Measurements from ENCODE around the gene C3orf20.

The C3orf20 gene

GRCh38 chr3:14758959-14759358 is 84.0 kb downstream of the C3orf20 start:
- H3K14ac ChIP-seq (ENCODE audit: low read length): no peak overlapping the region
- no peaks in the 10 kb centered on the region for H3K79me2 ChIP-seq (ENCODE audit: control insufficient read depth, insufficient read depth, low read length, poor library complexity)
- no peaks in the 10 kb centered on the region for H3K4me1 ChIP-seq (ENCODE audit: control insufficient read depth in 1 of 2, insufficient read depth in 2 of 2, low read length in 2 of 2)
- no peak overlapping the region for H2BK5ac ChIP-seq (ENCODE audit: low read depth, low read length, poor library complexity)
- H4K12ac ChIP-seq (ENCODE audit: low read depth, low read length): no peak overlapping the region
- H3K27ac ChIP-seq (ENCODE audit: low read depth, low read length): no peak overlapping the region
- H3K9me3 ChIP-seq (ENCODE audit: insufficient read depth, low read depth, low read length): no peaks in the 10 kb centered on the region
- no peaks in the 10 kb centered on the region for H3K36me3 ChIP-seq (ENCODE audit: control insufficient read depth in 1 of 2, insufficient read depth in 2 of 2, low read length in 2 of 2)
- no peaks in the 10 kb centered on the region for H3K79me1 ChIP-seq (ENCODE audit: low read length)
- H3K27me3 ChIP-seq (ENCODE audit: insufficient read depth, low read length): no peaks in the 10 kb centered on the region
- H3K4me2 ChIP-seq (ENCODE audit: low read length): no peak overlapping the region
- no peak overlapping the region for H2BK12ac ChIP-seq (ENCODE audit: low read length)
- no peak overlapping the region for H3K4ac ChIP-seq (ENCODE audit: low read depth, low read length)
- no CpG with 5 or more reads among the region's 3 CpGs for WGBS (ENCODE audit: extremely low coverage, insufficient coverage, insufficient read length)
- H2AFZ ChIP-seq (ENCODE audit: insufficient read depth, low read length, poor library complexity): no peak overlapping the region
- H4K8ac ChIP-seq (ENCODE audit: low read depth, low read length): no peak overlapping the region
- H3K23ac ChIP-seq (ENCODE audit: low read length): no peak overlapping the region
- H3K4me3 ChIP-seq (ENCODE audit: low read depth, low read length): no peak overlapping the region
- no peak overlapping the region for H3K9ac ChIP-seq (ENCODE audit: low read length)
- H2BK120ac ChIP-seq (ENCODE audit: insufficient read depth, low read length, poor library complexity): no peak overlapping the region
- DNase-seq: no peak
- no peak overlapping the region for H3K18ac ChIP-seq (ENCODE audit: low read length)
- H2AK5ac ChIP-seq (ENCODE audit: low read length): no peak overlapping the region
- no peak overlapping the region for H4K91ac ChIP-seq (ENCODE audit: low read depth, low read length)

- H4K91ac ChIP-seq (ENCODE audit: low read depth, low read length): no peak overlapping the region
- no peak overlapping the region for H2AFZ ChIP-seq (ENCODE audit: insufficient read depth, low read length, poor library complexity)
- no peak overlapping the region for H3K18ac ChIP-seq (ENCODE audit: low read length)
- no peak for DNase-seq
- no peak overlapping the region for H4K8ac ChIP-seq (ENCODE audit: low read depth, low read length)
- no peaks in the 10 kb centered on the region for H3K36me3 ChIP-seq (ENCODE audit: control insufficient read depth in 1 of 2, insufficient read depth in 2 of 2, low read length in 2 of 2)
- H3K4me2 ChIP-seq (ENCODE audit: low read length): no peak overlapping the region
- H3K27ac ChIP-seq (ENCODE audit: low read depth, low read length): no peak overlapping the region
- no peak overlapping the region for H2BK5ac ChIP-seq (ENCODE audit: low read depth, low read length, poor library complexity)
- H3K4ac ChIP-seq (ENCODE audit: low read depth, low read length): no peak overlapping the region
- H3K9ac ChIP-seq (ENCODE audit: low read length): no peak overlapping the region
- no peaks in the 10 kb centered on the region for H3K27me3 ChIP-seq (ENCODE audit: insufficient read depth, low read length)
- no peaks in the 10 kb centered on the region for H3K4me1 ChIP-seq (ENCODE audit: control insufficient read depth in 1 of 2, insufficient read depth in 2 of 2, low read length in 2 of 2)
- no peak overlapping the region for H3K4me3 ChIP-seq (ENCODE audit: low read depth, low read length)
- H4K12ac ChIP-seq (ENCODE audit: low read depth, low read length): no peak overlapping the region
- H2AK5ac ChIP-seq (ENCODE audit: low read length): no peak overlapping the region
- no peak overlapping the region for H3K23ac ChIP-seq (ENCODE audit: low read length)
- no peak overlapping the region for H2BK12ac ChIP-seq (ENCODE audit: low read length)
- no peaks in the 10 kb centered on the region for H3K79me1 ChIP-seq (ENCODE audit: low read length)
- H3K79me2 ChIP-seq (ENCODE audit: control insufficient read depth, insufficient read depth, low read length, poor library complexity): no peaks in the 10 kb centered on the region
- no peak overlapping the region for H3K14ac ChIP-seq (ENCODE audit: low read length)
- no peaks in the 10 kb centered on the region for H3K9me3 ChIP-seq (ENCODE audit: insufficient read depth, low read depth, low read length)
- no peak overlapping the region for H2BK120ac ChIP-seq (ENCODE audit: insufficient read depth, low read length, poor library complexity)
Observed at GRCh38 chr3:14760185-14760584, 85.2 kb downstream of the C3orf20 start.

GRCh38 chr3:14761121-14761672 is 86.3 kb downstream of the C3orf20 start:
- Histone ChIP-seq H3K79me2 (ENCODE audit: control insufficient read depth, insufficient read depth, low read length, poor library complexity) (no peaks in the 10 kb centered on the region), H2AK5ac (ENCODE audit: low read length) (no peak overlapping the region), H3K27me3 (ENCODE audit: insufficient read depth, low read length) (no peaks in the 10 kb centered on the region), H3K4ac (ENCODE audit: low read depth, low read length) (no peak overlapping the region), H3K23ac (ENCODE audit: low read length) (no peak overlapping the region), H3K36me3 (ENCODE audit: control insufficient read depth in 1 of 2, insufficient read depth in 2 of 2, low read length in 2 of 2) (no peaks in the 10 kb centered on the region), H2AFZ (ENCODE audit: insufficient read depth, low read length, poor library complexity) (no peak overlapping the region), H4K12ac (ENCODE audit: low read depth, low read length) (no peak overlapping the region), H4K8ac (ENCODE audit: low read depth, low read length) (no peak overlapping the region), H3K9ac (ENCODE audit: low read length) (no peak overlapping the region), H3K4me1 (ENCODE audit: control insufficient read depth in 1 of 2, insufficient read depth in 2 of 2, low read length in 2 of 2) (no peaks in the 10 kb centered on the region), H2BK12ac (ENCODE audit: low read length) (no peak overlapping the region), H3K4me3 (ENCODE audit: low read depth, low read length) (no peak overlapping the region), H3K18ac (ENCODE audit: low read length) (no peak overlapping the region), H3K4me2 (ENCODE audit: low read length) (no peak overlapping the region), H3K14ac (ENCODE audit: low read length) (no peak overlapping the region), H3K27ac (ENCODE audit: low read depth, low read length) (no peak overlapping the region), H2BK120ac (ENCODE audit: insufficient read depth, low read length, poor library complexity) (no peak overlapping the region), H2BK5ac (ENCODE audit: low read depth, low read length, poor library complexity) (no peak overlapping the region), H4K91ac (ENCODE audit: low read depth, low read length) (no peak overlapping the region), H3K9me3 (ENCODE audit: insufficient read depth, low read depth, low read length) (no peaks in the 10 kb centered on the region), H3K79me1 (ENCODE audit: low read length) (no peaks in the 10 kb centered on the region)
- no peak for DNase-seq
- no CpG with 5 or more reads among the region's 9 CpGs for WGBS (ENCODE audit: extremely low coverage, insufficient coverage, insufficient read length)

GRCh38 chr3:14761866-14762265 is 86.9 kb downstream of the C3orf20 start:
- H2AFZ ChIP-seq (ENCODE audit: insufficient read depth, low read length, poor library complexity): no peak overlapping the region
- no peak overlapping the region for H3K23ac ChIP-seq (ENCODE audit: low read length)

More at GRCh38 chr3:14761866-14762265, 86.9 kb downstream of the C3orf20 start:
- Histone ChIP-seq H3K79me2 (ENCODE audit: control insufficient read depth, insufficient read depth, low read length, poor library complexity) (no peaks in the 10 kb centered on the region), H3K4me1 (ENCODE audit: control insufficient read depth in 1 of 2, insufficient read depth in 2 of 2, low read length in 2 of 2) (no peaks in the 10 kb centered on the region), H2BK120ac (ENCODE audit: insufficient read depth, low read length, poor library complexity) (no peak overlapping the region), H3K27me3 (ENCODE audit: insufficient read depth, low read length) (no peaks in the 10 kb centered on the region), H3K4ac (ENCODE audit: low read depth, low read length) (no peak overlapping the region), H2BK12ac (ENCODE audit: low read length) (no peak overlapping the region), H3K4me2 (ENCODE audit: low read length) (no peak overlapping the region), H4K12ac (ENCODE audit: low read depth, low read length) (no peak overlapping the region), H3K79me1 (ENCODE audit: low read length) (no peaks in the 10 kb centered on the region), H4K8ac (ENCODE audit: low read depth, low read length) (no peak overlapping the region), H2AK5ac (ENCODE audit: low read length) (no peak overlapping the region), H3K27ac (ENCODE audit: low read depth, low read length) (no peak overlapping the region), H3K18ac (ENCODE audit: low read length) (no peak overlapping the region), H3K14ac (ENCODE audit: low read length) (no peak overlapping the region), H4K91ac (ENCODE audit: low read depth, low read length) (no peak overlapping the region), H3K9me3 (ENCODE audit: insufficient read depth, low read depth, low read length) (no peaks in the 10 kb centered on the region), H3K36me3 (ENCODE audit: control insufficient read depth in 1 of 2, insufficient read depth in 2 of 2, low read length in 2 of 2) (no peaks in the 10 kb centered on the region), H3K9ac (ENCODE audit: low read length) (no peak overlapping the region), H3K4me3 (ENCODE audit: low read depth, low read length) (no peak overlapping the region), H2BK5ac (ENCODE audit: low read depth, low read length, poor library complexity) (no peak overlapping the region)
- WGBS (ENCODE audit: extremely low coverage, insufficient coverage, insufficient read length): no CpG with 5 or more reads among the region's 2 CpGs
- no peak for DNase-seq
